HEK293 (cell line): Measurements from ENCODE around the gene BCAR1.

ENCODE experiments used
- CTCF ChIA-PET: fragments of 350-600 bp; formaldehyde crosslinking; extraction: SDS; loops from one replicate; lab custom pipeline; 2021; ENCODE audit warnings: antibody characterized with exemption; lab: Yijun Ruan, JAX
- POLR2A ChIA-PET: fragments of 300-600 bp; formaldehyde crosslinking; extraction: SDS; loops from one replicate; lab custom pipeline; 2020; ENCODE audit warnings: antibody characterized with exemption, inconsistent platforms; lab: Yijun Ruan, JAX
- H3K27ac ChIP-seq: fragments of 200-500 bp; sonication (Bioruptor generic); 2 replicates; pipeline ENCODE4 v1.5.1; 2014; ENCODE audit warnings: low read depth, low read length, control low read depth, inconsistent platforms; ENCODE audit errors: extremely low read depth
- H3K36me3 ChIP-seq, 2 experiments: fragments of 200-500 bp in 1 of 2; sonication (Bioruptor generic) in 1 of 2; 1 replicate in 1 of 2; 2 replicates in 1 of 2; pipeline ENCODE4 v1.5.1; 2014 to 2017; ENCODE audit warnings: inconsistent platforms in 2 of 2, low read length in 2 of 2; ENCODE audit not compliant: control insufficient read depth in 2 of 2, insufficient read depth in 1 of 2
- H3K4me1 ChIP-seq: fragments of 200-500 bp; sonication (Bioruptor generic); 2 replicates; pipeline ENCODE4 v1.5.1; 2014; ENCODE audit warnings: mild to moderate bottlenecking, low read length, inconsistent platforms; ENCODE audit not compliant: control insufficient read depth, insufficient read depth
- H3K4me3 ChIP-seq: 2 replicates; pipeline ENCODE4 v1.5.1; 2011; ENCODE audit warnings: low read depth, mild to moderate bottlenecking, control low read depth, low read length, moderate library complexity
- H3K9me3 ChIP-seq: fragments of 200-500 bp; sonication (Bioruptor generic); 2 replicates; pipeline ENCODE4 v1.5.1; 2014; ENCODE audit warnings: low read depth, low read length, inconsistent platforms; ENCODE audit not compliant: control insufficient read depth, insufficient read depth
- GLI4 ChIP-seq: fragments of 450-650 bp; formaldehyde crosslinking; IDR thresholded peaks from 2 replicates; pipeline ENCODE4 v1.5.1; 2016; ENCODE audit warnings: missing biosample characterization, missing genetic modification characterization
- KLF1 ChIP-seq: fragments of 450-650 bp; formaldehyde crosslinking; IDR thresholded peaks from 2 replicates; pipeline ENCODE4 v1.5.1; 2016; ENCODE audit warnings: missing biosample characterization, missing genetic modification characterization
- ZNF121 ChIP-seq: fragments of 450-650 bp; formaldehyde crosslinking; IDR thresholded peaks from 2 replicates; pipeline ENCODE4 v1.5.1; 2016; ENCODE audit warnings: missing biosample characterization, missing genetic modification characterization
- ZNF169 ChIP-seq: fragments of 450-650 bp; formaldehyde crosslinking; IDR thresholded peaks from 2 replicates; pipeline ENCODE4 v1.5.1; 2016; ENCODE audit warnings: missing biosample characterization, missing genetic modification characterization
- ZNF2 ChIP-seq: fragments of 450-650 bp; formaldehyde crosslinking; IDR thresholded peaks from 2 replicates; pipeline ENCODE4 v1.5.1; 2016; ENCODE audit warnings: missing biosample characterization, missing genetic modification characterization
- ZNF266 ChIP-seq: fragments of 450-650 bp; formaldehyde crosslinking; IDR thresholded peaks from 2 replicates; pipeline ENCODE4 v1.5.1; 2016; ENCODE audit warnings: missing biosample characterization, missing genetic modification characterization, low read depth
- ZNF350 ChIP-seq: fragments of 450-650 bp; formaldehyde crosslinking; IDR thresholded peaks from 2 replicates; pipeline ENCODE4 v1.5.0; 2017; ENCODE audit warnings: missing biosample characterization, mild to moderate bottlenecking, missing genetic modification characterization
- ZNF398 ChIP-seq: fragments of 450-650 bp; formaldehyde crosslinking; IDR thresholded peaks from 2 replicates; pipeline ENCODE4 v1.5.1; 2017; ENCODE audit warnings: missing biosample characterization, missing genetic modification characterization
- ZNF518A ChIP-seq: fragments of 450-650 bp; formaldehyde crosslinking; conservative IDR thresholded peaks from 2 replicates; pipeline ENCODE4 v1.5.1; 2016; ENCODE audit warnings: low read depth, missing biosample characterization, missing genetic modification characterization
- ZNF521 ChIP-seq: fragments of 450-650 bp; formaldehyde crosslinking; IDR thresholded peaks from 2 replicates; pipeline ENCODE4 v1.5.1; 2017; ENCODE audit warnings: missing biosample characterization, mild to moderate bottlenecking, missing genetic modification characterization
- ZNF548 ChIP-seq: fragments of 450-650 bp; formaldehyde crosslinking; IDR thresholded peaks from 2 replicates; pipeline ENCODE4 v1.5.1; 2016; ENCODE audit warnings: missing biosample characterization, missing genetic modification characterization
- ZNF623 ChIP-seq: fragments of 450-650 bp; formaldehyde crosslinking; IDR thresholded peaks from 2 replicates; pipeline ENCODE4 v1.5.1; 2016; ENCODE audit warnings: missing biosample characterization, missing genetic modification characterization
- ZNF624 ChIP-seq: fragments of 450-650 bp; formaldehyde crosslinking; IDR thresholded peaks from 2 replicates; pipeline ENCODE4 v1.5.1; 2017; ENCODE audit warnings: missing biosample characterization, missing genetic modification characterization

Gene BCAR1

GRCh38 chr16:75203096-75203495, 48.3 kb downstream of the BCAR1 start:
- no peak overlapping the region for H3K27ac ChIP-seq
- no peaks in the 10 kb centered on the region for H3K9me3 ChIP-seq
- no peak overlapping the region for H3K4me3 ChIP-seq
- CTCF ChIA-PET: interaction anchor here (0.6 to 1.2 kb wide), 4 partner anchors 31 to 561 kb away, joined by 3 to 4 read pairs (median 3); no protein-coding TSS in a partner anchor
- TF ChIP-seq GLI4 (tag by site-specific recombination): no peak
- TF ChIP-seq ZNF521 (tag by site-specific recombination): no peak
- no peak for TF ChIP-seq ZNF518A
- no peak for TF ChIP-seq ZNF398 (tag by site-specific recombination)
- TF ChIP-seq ZNF2 (tag by site-specific recombination): no peak
- TF ChIP-seq, all 188 proteins: peak for 0
- POLR2A ChIA-PET: no interaction called here
- Histone ChIP-seq H3K4me1 (no peaks in the 10 kb centered on the region), H3K36me3 (no peaks in the 10 kb centered on the region)

- no peaks in the 10 kb centered on the region for H3K36me3 ChIP-seq
- H3K4me3 ChIP-seq: no peak overlapping the region
- H3K4me1 ChIP-seq: no peaks in the 10 kb centered on the region
- no peak overlapping the region for H3K27ac ChIP-seq
- ChIA-PET CTCF (interaction anchor here (0.7 kb wide), 1 partner anchor 83 kb away, joined by 3 read pairs; no protein-coding TSS in a partner anchor), POLR2A (interaction anchor here (0.7 kb wide), 1 partner anchor 103 kb away, joined by 4 read pairs; no protein-coding TSS in a partner anchor)
- no peak for TF ChIP-seq ZNF548 (tag by site-specific recombination)
- TF ChIP-seq ZNF121 (tag by site-specific recombination): no peak
- no peak for TF ChIP-seq ZNF623
- peak; percentile 42; the same call in 1 of the 2 replicates for TF ChIP-seq KLF1 (tag by site-specific recombination)
- TF ChIP-seq ZNF169 (tag by site-specific recombination): no peak
- TF ChIP-seq ZNF266 (tag by site-specific recombination): no peak
- TF ChIP-seq ZNF624 (tag by site-specific recombination): no peak
- H3K9me3 ChIP-seq: no peaks in the 10 kb centered on the region
These were observed 49.3 kb downstream of the BCAR1 start for GRCh38 chr16:75202069-75202590.

- H3K36me3 ChIP-seq: no peaks in the 10 kb centered on the region
- ChIA-PET CTCF (interaction anchor here (0.6 to 4.0 kb wide), 26 partner anchors 8 to 566 kb away, joined by 3 to 30 read pairs (median 8); partner anchors contain the start of genes CFDP1 and TMEM170A), POLR2A (interaction anchor here (0.6 kb wide), 1 partner anchor 19 kb away, joined by 4 read pairs; no protein-coding TSS in a partner anchor)
- no peak overlapping the region for H3K4me3 ChIP-seq
- peak; percentile 60 for TF ChIP-seq KLF1 (tag by site-specific recombination)
- no peak for TF ChIP-seq ZNF350
- H3K27ac ChIP-seq: no peak overlapping the region
- no peaks in the 10 kb centered on the region for H3K4me1 ChIP-seq
- no peaks in the 10 kb centered on the region for H3K9me3 ChIP-seq
These were observed 53.3 kb downstream of the BCAR1 start for GRCh38 chr16:75198135-75198600.
